Measurements from ENCODE around the gene SIGLEC1.

The SIGLEC1 gene

GRCh38 chr20:3696200-3696599, 16.2 kb downstream of the SIGLEC1 start:
- DNase-seq (ENCODE audit: low read depth): peak; percentile 27

GRCh38 chr20:3694864-3695263, 17.5 kb downstream of the SIGLEC1 start:
- no peak for TF ChIP-seq CTCF (IDR thresholded peaks at IDR 0.05; ENCODE audit: insufficient read depth, low read depth, low read length, missing control alignments)
- no peak for DNase-seq (ENCODE audit: low read depth)
- no peak overlapping the region for H3K4me3 ChIP-seq (ENCODE audit: low read depth, low read length)

More at GRCh38 chr20:3696200-3696599, 16.2 kb downstream of the SIGLEC1 start:
- no peak overlapping the region for H3K4me3 ChIP-seq (ENCODE audit: low read depth, low read length)
- TF ChIP-seq CTCF (IDR thresholded peaks at IDR 0.05; ENCODE audit: insufficient read depth, low read depth, low read length, missing control alignments): peak; percentile 48

GRCh38 chr20:3693376-3693775, 19.0 kb downstream of the SIGLEC1 start:
- H3K4me3 ChIP-seq (ENCODE audit: low read depth, low read length): no peak overlapping the region
- TF ChIP-seq CTCF (IDR thresholded peaks at IDR 0.05; ENCODE audit: insufficient read depth, low read depth, low read length, missing control alignments): no peak
- DNase-seq (ENCODE audit: low read depth): no peak

GRCh38 chr20:3692706-3693294, 19.6 kb downstream of the SIGLEC1 start:
- TF ChIP-seq CTCF (IDR thresholded peaks at IDR 0.05; ENCODE audit: insufficient read depth, low read depth, low read length, missing control alignments): no peak
- no peak overlapping the region for H3K4me3 ChIP-seq (ENCODE audit: low read depth, low read length)
- DNase-seq (ENCODE audit: low read depth): no peak

- no peak overlapping the region for H3K4me3 ChIP-seq (ENCODE audit: low read depth, low read length)
- DNase-seq (ENCODE audit: low read depth): no peak
- TF ChIP-seq CTCF (IDR thresholded peaks at IDR 0.05; ENCODE audit: insufficient read depth, low read depth, low read length, missing control alignments): no peak
Measured at GRCh38 chr20:3691897-3692296, 20.5 kb downstream of the SIGLEC1 start.

GRCh38 chr20:3691306-3691705, 21.1 kb downstream of the SIGLEC1 start:
- DNase-seq (ENCODE audit: low read depth): no peak

More at GRCh38 chr20:3691306-3691705, 21.1 kb downstream of the SIGLEC1 start:
- H3K4me3 ChIP-seq (ENCODE audit: low read depth, low read length): no peak overlapping the region
- no peak for TF ChIP-seq CTCF (IDR thresholded peaks at IDR 0.05; ENCODE audit: insufficient read depth, low read depth, low read length, missing control alignments)
